Measurements from ENCODE around the gene C1orf53. TPM values are rescaled to one million over a fixed set of nuclear protein-coding genes. Genes with fewer than 3 reads are reported as not detected.
"Not testable (repeated sequence)": the region's sequence is repeated elsewhere in the genome, so short reads cannot be mapped to it uniquely, and the experiment has no call there.

The C1orf53 gene
- total RNA-seq, 2 experiments from 2014 or later = 1.5 to 1.7 TPM

DNA sequence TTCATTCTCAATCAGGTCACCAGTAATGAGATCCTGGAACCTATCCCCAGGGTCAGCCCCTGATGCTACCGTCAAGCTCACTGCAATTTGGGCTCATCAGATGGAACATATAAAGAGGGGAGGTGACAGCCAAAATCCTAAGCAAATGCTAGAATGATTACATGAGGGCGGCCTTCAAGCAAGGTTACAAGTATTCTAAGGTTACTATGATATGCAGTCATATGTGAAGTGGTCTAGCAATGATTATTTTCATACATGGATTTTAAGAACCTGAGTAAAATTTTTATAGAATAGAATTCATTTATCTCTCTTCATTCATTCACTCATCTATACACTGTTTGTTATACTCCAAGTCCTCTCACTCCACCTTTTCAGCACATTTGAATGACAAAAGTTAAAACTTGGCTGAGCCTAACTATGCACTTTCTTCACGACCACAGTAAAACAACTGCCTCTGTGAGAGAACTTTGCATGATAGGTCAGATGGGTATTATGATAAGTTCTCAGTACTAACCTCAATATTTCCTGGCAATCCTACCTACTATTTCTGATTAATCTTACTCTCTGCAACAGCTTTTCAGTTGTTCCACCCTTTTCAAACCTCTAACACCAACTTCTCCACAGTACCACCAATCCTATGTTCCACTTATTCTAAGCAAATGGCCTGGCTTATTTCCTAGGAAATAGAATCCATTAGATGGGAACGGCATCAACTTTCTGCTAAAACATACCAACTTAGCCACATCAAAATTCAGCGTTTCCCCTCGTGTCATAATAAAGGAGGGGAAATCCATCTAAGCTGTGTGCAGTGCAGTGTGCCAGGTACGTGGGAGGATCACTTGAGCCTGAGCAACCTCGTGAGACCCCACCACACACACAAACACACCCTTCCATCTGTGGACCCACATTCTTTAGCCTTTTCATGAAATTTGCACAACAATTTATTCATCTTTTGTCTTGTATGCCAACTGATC lies 46.8 kb downstream of the C1orf53 start:
- CTCF ChIA-PET = no interaction called here
- POLR2A ChIA-PET = no interaction called here

- CTCF ChIA-PET = interaction anchor here (0.7 kb wide), 1 partner anchor 1342 kb away, joined by 3 read pairs; no protein-coding TSS in a partner anchor
- POLR2A ChIA-PET = no interaction called here
Observed at GRCh38 chr1:197951089-197951488, 48.7 kb downstream of the C1orf53 start.

DNA sequence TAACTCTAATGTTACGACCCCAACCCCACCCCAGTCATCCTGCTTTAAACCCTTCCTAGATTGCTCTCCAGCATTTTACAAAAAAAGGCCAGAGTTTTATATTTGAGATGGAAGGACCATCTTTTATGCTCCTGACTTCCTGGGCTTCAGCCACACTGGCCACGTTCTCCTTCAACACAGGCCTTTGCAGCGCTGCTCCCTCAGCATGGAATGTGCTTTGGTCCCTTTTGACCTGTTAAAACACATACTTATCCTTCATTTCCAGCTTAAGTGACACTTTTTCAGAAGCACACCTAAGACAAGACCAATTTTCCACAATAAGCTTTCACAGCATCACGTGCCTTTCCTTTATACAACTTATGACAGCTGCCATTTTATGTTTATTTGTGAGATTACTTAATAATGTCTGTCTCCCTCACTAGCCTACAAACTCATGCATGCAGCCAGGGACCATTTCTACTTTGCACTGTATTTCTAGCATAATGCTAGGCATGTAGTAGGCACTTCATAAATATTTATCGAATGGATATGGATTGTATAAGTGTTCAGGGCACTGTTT lies 49.3 kb downstream of the C1orf53 start:
- POLR2A ChIA-PET = no interaction called here
- CTCF ChIA-PET = no interaction called here

DNA sequence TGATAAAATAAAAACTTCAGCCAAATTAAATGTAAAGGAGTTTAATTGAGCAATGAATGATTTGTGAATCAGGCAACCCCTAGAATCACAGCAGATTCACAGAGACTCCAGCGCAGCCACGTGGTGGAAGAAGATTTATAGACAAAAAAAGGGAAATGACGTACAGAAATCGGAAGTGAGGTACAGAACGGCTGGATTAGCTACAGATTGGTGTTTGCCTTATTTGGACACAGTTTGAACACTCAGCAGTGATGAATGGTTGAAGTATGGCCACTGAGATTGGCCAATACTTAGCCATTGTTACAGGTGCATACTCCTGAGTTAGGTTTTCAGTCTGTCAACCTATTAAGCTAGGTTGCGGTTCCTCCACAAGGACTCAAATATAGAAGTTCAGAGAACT lies 51.0 kb downstream of the C1orf53 start:
- CTCF ChIA-PET, POLR2A ChIA-PET: not testable (repeated sequence)

GRCh38 chr1:197954718-197955418 lies 52.4 kb downstream of the C1orf53 start:
- ChIA-PET CTCF (no interaction called here), POLR2A (no interaction called here)

DNA sequence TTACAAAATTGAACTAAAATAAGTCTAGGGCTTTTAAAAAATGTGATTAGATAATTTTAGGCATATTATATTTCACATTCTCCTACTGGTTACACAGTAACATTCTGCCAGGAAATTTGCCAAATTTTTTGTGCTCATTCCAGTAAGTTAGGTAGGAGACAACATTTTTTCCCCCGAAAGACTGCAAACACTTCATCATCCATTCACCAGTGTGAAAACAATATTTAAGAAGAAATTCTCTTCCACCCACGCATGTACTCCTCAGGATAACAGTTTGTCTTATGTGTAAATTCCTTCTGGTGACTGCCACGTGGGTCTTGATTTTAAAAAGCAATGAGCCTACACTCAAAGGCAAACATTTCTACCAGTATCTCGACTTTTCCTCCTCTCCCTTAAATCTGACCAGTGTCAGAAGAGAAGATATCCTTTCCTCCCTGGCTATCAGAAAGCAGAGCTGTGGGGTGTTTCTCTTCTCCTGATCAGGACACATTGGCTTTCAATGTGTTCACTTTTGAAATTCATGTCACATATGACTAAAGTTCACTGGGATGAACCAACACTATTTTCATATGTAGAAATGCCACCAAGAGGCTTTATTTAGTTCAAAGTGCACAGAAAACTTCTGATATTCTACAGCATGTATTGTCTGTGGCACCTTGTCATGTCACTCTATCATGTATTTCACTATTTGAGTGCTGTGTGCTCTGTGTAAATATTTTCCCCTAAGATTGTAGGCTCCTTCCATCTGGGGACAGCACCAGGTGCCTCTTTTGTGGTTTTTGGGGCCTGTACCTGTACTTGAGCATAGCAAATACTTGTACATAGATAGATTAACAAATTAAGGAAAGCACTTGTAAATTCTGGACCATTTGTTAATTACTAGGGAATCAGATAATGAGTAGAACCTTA lies 53.3 kb downstream of the C1orf53 start:
- ChIA-PET CTCF (no interaction called here), POLR2A (no interaction called here)

Other genes starting within 250 kb of the C1orf53 start
- 10 to 100 TPM; 13.5 to 16.2 TPM for gene DENND1B, start 127.2 kb upstream of the C1orf53 start, total RNA-seq
- not detected for gene LHX9, start 14.7 kb downstream of the C1orf53 start, total RNA-seq